MM.1S (cell line): Measurements from ENCODE around the gene ODC1.

Source experiments
- CTCF ChIP-seq: fragments of 300-600 bp; sonication (generic); IDR thresholded peaks from 2 replicates; pipeline ENCODE4 v1.5.1; 2016; ENCODE audit warnings: antibody characterized with exemption, low read length, mixed read lengths
- EZH2 ChIP-seq: fragments of 300-600 bp; sonication (generic); optimal IDR thresholded peaks from 2 replicates; pipeline ENCODE3; 2017; ENCODE audit warnings: low read depth, mild to moderate bottlenecking, antibody characterized with exemption, low read length, mixed read lengths

- TF ChIP-seq EZH2 (no peak), CTCF (no peak)
Measured at GRCh38 chr2:10402653-10403215, 45.4 kb downstream of the ODC1 start.
